Measurements from ENCODE around the gene CNDP1. TPM values are rescaled to one million over a fixed set of nuclear protein-coding genes. Genes with fewer than 3 reads are reported as not detected.

The CNDP1 gene
- total RNA-seq, 2 experiments from 2014 or later: not detected

GRCh38 chr18:74597662-74598349 is 63.5 kb downstream of the CNDP1 start, which contains the start of gene ZNF407:
Gene ZNF407 (plus strand): TSS chr18:74597870. CDS start chr18:74631020, 33,150 bp downstream.
- Mint-ChIP-seq H3K9me3 (peaks cover 13% of the 10 kb centered on the region), H3K4me1 (ENCODE audit: low read depth) (peaks cover 33% of the 10 kb centered on the region), H3K27me3 (no peaks in the 10 kb centered on the region), H3K27ac (peak within 1 kb of the TSS; percentile 98), H3K36me3 (ENCODE audit: low read depth) (peaks cover 38% of the 10 kb centered on the region), H3K4me3 (peak within 1 kb of the TSS; percentile 94)
- ChIA-PET POLR2A (interaction anchor here (0.6 to 2.2 kb wide), 13 partner anchors 12 to 613 kb away, joined by 3 to 9 read pairs (median 3); partner anchors contain the start of gene TSHZ1), CTCF (interaction anchor here (1.3 to 1.5 kb wide), 2 partner anchors 54 to 100 kb away, joined by 5 to 7 read pairs; no protein-coding TSS in a partner anchor)
- TF ChIP-seq CTCF (IDR thresholded peaks at IDR 0.05): no peak
- DNase-seq (peak; percentile 88), ATAC-seq (peak; percentile 80)
- intact Hi-C loops (cut with micrococcal nuclease): loop anchor here (10.0 kb wide), 1 partner anchor 103 kb away; the partner anchor contains the start of gene CNDP2

- POLR2A ChIA-PET: interaction anchor here (0.6 to 2.2 kb wide), 11 partner anchors 12 to 612 kb away, joined by 3 to 9 read pairs (median 3); partner anchors contain the start of gene TSHZ1
- CTCF ChIA-PET: interaction anchor here (0.5 to 1.8 kb wide), 5 partner anchors 12 to 886 kb away, joined by 3 to 7 read pairs (median 5); no protein-coding TSS in a partner anchor
- DNase-seq (peak; percentile 90), ATAC-seq (peak; percentile 64)
- Mint-ChIP-seq H3K36me3 (ENCODE audit: low read depth) (peaks cover 31% of the 10 kb centered on the region), H3K4me3 (peak overlapping the region; percentile 94), H3K27me3 (no peaks in the 10 kb centered on the region), H3K9me3 (peaks cover 11% of the 10 kb centered on the region), H3K4me1 (ENCODE audit: low read depth) (peaks cover 32% of the 10 kb centered on the region), H3K27ac (peak overlapping the region; percentile 98)
- intact Hi-C loops (cut with micrococcal nuclease): loop anchor here (10.0 kb wide), 1 partner anchor 104 kb away; the partner anchor contains the start of gene CNDP2
- peak; percentile 26 for TF ChIP-seq CTCF (IDR thresholded peaks at IDR 0.05)
Measured at GRCh38 chr18:74598350-74599001, 64.2 kb downstream of the CNDP1 start.

GRCh38 chr18:74604361-74604760 is 70.1 kb downstream of the CNDP1 start:
- no peak overlapping the region for H3K27ac Mint-ChIP-seq
- no peak for TF ChIP-seq CTCF (IDR thresholded peaks at IDR 0.05)
- peaks cover 14% of the 10 kb centered on the region for H3K4me1 Mint-ChIP-seq (ENCODE audit: low read depth)
- H3K36me3 Mint-ChIP-seq (ENCODE audit: low read depth): peaks cover 2% of the 10 kb centered on the region
- intact Hi-C loops (cut with micrococcal nuclease): no loop called here
- POLR2A ChIA-PET: no interaction called here
- no peaks in the 10 kb centered on the region for H3K9me3 Mint-ChIP-seq
- no peaks in the 10 kb centered on the region for H3K27me3 Mint-ChIP-seq
- CTCF ChIA-PET: no interaction called here
- ATAC-seq: no peak
- H3K4me3 Mint-ChIP-seq: no peak overlapping the region
- DNase-seq: no peak

GRCh38 chr18:74604774-74605173 is 70.5 kb downstream of the CNDP1 start:
- H3K4me3 Mint-ChIP-seq: no peak overlapping the region
- H3K4me1 Mint-ChIP-seq (ENCODE audit: low read depth): peaks cover 13% of the 10 kb centered on the region
- H3K9me3 Mint-ChIP-seq: no peaks in the 10 kb centered on the region
- DNase-seq (no peak), ATAC-seq (no peak)
- H3K27ac Mint-ChIP-seq: no peak overlapping the region
- no peak for TF ChIP-seq CTCF (IDR thresholded peaks at IDR 0.05)
- CTCF ChIA-PET: no interaction called here
- no peaks in the 10 kb centered on the region for H3K27me3 Mint-ChIP-seq
- peaks cover 2% of the 10 kb centered on the region for H3K36me3 Mint-ChIP-seq (ENCODE audit: low read depth)
- POLR2A ChIA-PET: no interaction called here
- intact Hi-C loops (cut with micrococcal nuclease): no loop called here

- Mint-ChIP-seq H3K36me3 (ENCODE audit: low read depth) (no peaks in the 10 kb centered on the region), H3K9me3 (no peaks in the 10 kb centered on the region), H3K27ac (no peak overlapping the region), H3K4me1 (ENCODE audit: low read depth) (peaks cover 21% of the 10 kb centered on the region), H3K4me3 (no peak overlapping the region), H3K27me3 (no peaks in the 10 kb centered on the region)
- no peak for DNase-seq
- ATAC-seq: no peak
- no peak for TF ChIP-seq CTCF (IDR thresholded peaks at IDR 0.05)
- ChIA-PET POLR2A (no interaction called here), CTCF (no interaction called here)
- intact Hi-C loops (cut with micrococcal nuclease): no loop called here
Measured at GRCh38 chr18:74608681-74609080, 74.4 kb downstream of the CNDP1 start.
